GM18951 (cell line): ENCODE results near the gene HEPACAM.

Source experiments
- POLR2A ChIP-seq: IDR thresholded peaks from 4 replicates; pipeline ENCODE4 v1.6.1; 2011; ENCODE audit warnings: mild to moderate bottlenecking; ENCODE audit not compliant: insufficient read length, insufficient read depth; ENCODE audit errors: extremely low read depth
- in situ Hi-C: fragments of 300-500 bp; cut with MboI; formaldehyde crosslinking; loops from one replicate; pipeline ENCODE4 v1.12.0; 2022; ENCODE audit warnings: low sequenced_read_pairs, mixed read lengths, inconsistent platforms; ENCODE audit not compliant: unreplicated experiment

The HEPACAM gene

DNA sequence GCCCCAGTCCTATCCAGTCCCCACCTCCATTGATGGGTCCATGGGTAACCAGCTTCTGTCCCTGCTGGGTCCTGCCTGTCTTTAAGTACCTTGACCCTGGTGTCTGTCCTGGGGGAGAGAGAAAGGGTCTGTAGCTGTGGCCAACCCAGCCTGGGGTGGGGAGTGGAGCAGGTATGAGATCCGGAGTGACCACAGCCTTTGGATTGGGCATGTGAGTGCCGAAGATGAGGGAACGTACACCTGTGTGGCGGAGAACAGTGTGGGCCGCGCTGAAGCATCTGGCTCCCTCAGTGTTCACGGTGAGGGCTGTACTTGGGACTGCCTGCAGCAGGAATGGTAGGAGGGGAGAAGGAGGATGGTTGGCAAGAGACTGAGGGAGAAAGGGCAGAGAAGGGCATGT, 65.4 kb downstream of the HEPACAM start:
- in situ Hi-C loops, result no loop called here

DNA sequence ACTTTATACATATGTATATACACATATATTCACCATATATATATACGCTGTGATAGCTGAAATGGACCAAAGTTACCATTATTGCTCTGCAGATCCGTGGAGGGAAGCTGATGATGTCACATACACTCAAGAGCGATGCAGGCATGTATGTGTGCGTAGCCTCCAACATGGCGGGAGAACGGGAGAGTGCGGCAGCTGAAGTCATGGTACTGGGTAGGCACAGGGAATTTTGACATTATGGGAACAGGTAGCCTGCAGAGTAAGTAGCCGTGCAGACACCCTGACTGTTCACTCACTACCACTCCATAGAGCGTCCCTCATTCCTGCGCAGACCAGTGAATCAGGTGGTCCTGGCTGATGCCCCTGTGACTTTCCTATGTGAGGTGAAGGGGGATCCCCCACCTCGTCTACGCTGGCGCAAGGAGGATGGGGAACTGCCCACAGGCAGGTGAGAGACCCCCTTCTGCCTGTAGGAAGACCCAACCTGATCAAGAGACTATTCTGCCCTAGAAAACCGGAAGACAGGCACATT, 65.9 kb downstream of the HEPACAM start:
- in situ Hi-C loops, result no loop called here
- TF ChIP-seq POLR2A, result no peak

More for the DNA sequence above, 65.4 kb downstream of the HEPACAM start:
- TF ChIP-seq POLR2A, result no peak

DNA sequence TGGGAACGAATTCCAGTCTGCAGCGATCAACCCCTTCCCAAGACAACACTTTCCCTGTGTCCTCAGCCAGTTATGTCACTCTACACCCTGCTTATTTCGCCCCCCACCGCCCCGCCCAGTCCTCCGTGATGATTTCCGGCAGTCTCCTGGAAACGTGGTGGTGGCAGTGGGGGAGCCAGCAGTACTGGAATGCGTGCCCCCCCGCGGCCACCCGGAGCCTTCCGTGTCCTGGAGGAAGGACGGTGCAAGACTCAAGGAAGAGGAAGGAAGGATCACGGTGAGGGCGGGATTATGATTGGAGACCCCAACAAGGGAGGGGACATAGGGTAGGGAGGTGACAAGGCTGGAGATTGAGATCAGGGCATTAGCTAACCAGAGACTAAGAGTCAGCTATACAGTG, 66.5 kb downstream of the HEPACAM start:
- no peak for TF ChIP-seq POLR2A
- in situ Hi-C loops, result no loop called here
